B cell (primary cell): ENCODE results near the gene TCEAL5.

ENCODE experiments used
- CTCF ChIP-seq: fragments of 200-600 bp; IDR thresholded peaks from one replicate; pipeline ENCODE4 v1.8.0; 2022; ENCODE audit warnings: antibody characterized with exemption, mild to moderate bottlenecking
- EZH2 ChIP-seq: IDR thresholded peaks from 2 replicates; pipeline ENCODE4 v1.6.1; 2012; ENCODE audit warnings: borderline replicate concordance, low read depth, mild to moderate bottlenecking, moderate library complexity, low read length; ENCODE audit not compliant: insufficient read depth, poor library complexity, severe bottlenecking

- no peak for TF ChIP-seq CTCF
- no peak for TF ChIP-seq EZH2
These were observed 16.6 kb upstream of the TCEAL5 start for GRCh38 chrX:103293118-103293517.
